SH-SY5Y (cell line): ENCODE results near the gene MS4A6A.

ENCODE experiments used
- GATA2 ChIP-seq: IDR thresholded peaks from 2 replicates; pipeline ENCODE4 v1.6.1; 2011; ENCODE audit warnings: mild to moderate bottlenecking, low read depth, low read length
- GATA3 ChIP-seq: IDR thresholded peaks from 2 replicates; pipeline ENCODE4 v1.6.1; 2011; ENCODE audit warnings: low read depth, mild to moderate bottlenecking, low read length, moderate library complexity

GRCh38 chr11:60127311-60127811, 55.5 kb downstream of the MS4A6A start:
- TF ChIP-seq GATA2: no peak
- no peak for TF ChIP-seq GATA3
